Measurements from ENCODE around the gene KCTD14. TPM values are rescaled to one million over a fixed set of nuclear protein-coding genes. Genes with fewer than 3 reads are reported as not detected.
"Not testable (repeated sequence)": the region's sequence is repeated elsewhere in the genome, so short reads cannot be mapped to it uniquely, and the experiment has no call there.

The KCTD14 gene
- total and polyA plus RNA-seq, 2 of the 4 experiments (the other 2 are of a cell fraction) = 0.90 to 0.97 TPM

DNA sequence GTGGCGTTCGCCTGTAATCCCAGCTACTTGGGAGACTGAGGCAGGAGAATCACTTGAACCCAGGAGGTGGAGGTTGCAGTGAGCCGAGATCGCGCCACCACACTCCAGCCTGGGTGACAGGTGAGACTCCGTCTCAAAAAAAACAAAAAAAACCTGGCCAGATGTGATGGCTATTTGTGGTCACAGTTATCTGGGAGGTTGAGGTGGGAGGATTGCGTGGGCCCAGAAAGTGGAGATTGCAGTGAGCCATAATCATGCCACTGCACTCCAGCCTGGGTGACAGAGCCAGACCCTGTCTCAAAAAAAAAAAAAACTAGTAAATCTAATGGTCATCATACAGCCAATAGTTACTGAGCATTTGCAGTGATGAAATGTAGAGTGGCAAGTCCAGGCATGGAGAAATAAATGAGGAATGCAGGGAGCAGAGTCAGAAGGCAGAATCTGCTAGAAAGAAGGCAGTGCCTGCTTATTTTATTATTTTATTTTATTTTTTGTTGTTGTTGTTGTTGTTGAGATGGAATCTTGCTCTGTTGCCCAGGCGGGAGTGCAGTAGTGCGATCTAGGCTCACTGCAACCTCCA is 36.8 kb upstream of the KCTD14 start:
- H3K27ac ChIP-seq (ENCODE audit: insufficient read depth, low read length); H3K56ac ChIP-seq (ENCODE audit: extremely low read depth, insufficient read depth, low read length); CTCF ChIA-PET; dilution Hi-C loops (cut with HindIII; ENCODE audit: low sequenced_read_pairs, unreplicated experiment); H2BK20ac ChIP-seq (ENCODE audit: low read depth, low read length); intact Hi-C loops (cut with micrococcal nuclease); H3K4ac ChIP-seq (ENCODE audit: low read depth, low read length); H4K20me1 ChIP-seq (ENCODE audit: insufficient read depth, low read length); H2BK15ac ChIP-seq (ENCODE audit: low read depth, low read length); BruUV-seq (replicated peaks); H3K4me2 ChIP-seq (ENCODE audit: low read depth, low read length); H2AK9ac ChIP-seq (replicated peaks; ENCODE audit: low read depth, low read length, poor library complexity); DNase-seq; H3K14ac ChIP-seq (replicated peaks; ENCODE audit: low read depth, low read length); H3K36me3 ChIP-seq (ENCODE audit: control insufficient read depth, insufficient read depth, low read length); H2BK5ac ChIP-seq (ENCODE audit: low read depth, low read length, poor library complexity, severe bottlenecking); H3K79me1 ChIP-seq (ENCODE audit: low read depth in 1 of 2, low read length in 2 of 2); H3K9me1 ChIP-seq (ENCODE audit: insufficient read depth, low read length); H2AK5ac ChIP-seq (ENCODE audit: low read depth, low read length); H3K9ac ChIP-seq (ENCODE audit: low read depth, low read length); H3K23ac ChIP-seq (ENCODE audit: low read depth, low read length); H3K4me1 ChIP-seq (ENCODE audit: control insufficient read depth, insufficient read depth, low read length); H2BK120ac ChIP-seq (ENCODE audit: low read depth, low read length); H4K91ac ChIP-seq (ENCODE audit: insufficient read depth, low read depth, low read length); H3K18ac ChIP-seq (ENCODE audit: low read depth, low read length); H3K27me3 ChIP-seq (ENCODE audit: control insufficient read depth, insufficient read depth, low read length); H4K8ac ChIP-seq (ENCODE audit: low read depth in 2 of 2, low read length in 2 of 2); H3K4me3 ChIP-seq (ENCODE audit: insufficient read depth, low read depth, low read length); H2AFZ ChIP-seq (replicated peaks; ENCODE audit: low read length, poor library complexity); in situ Hi-C loops (cut with MboI; ENCODE audit: low sequenced_read_pairs); POLR2A ChIA-PET (ENCODE audit: unreplicated experiment); H3K9me3 ChIP-seq (ENCODE audit: control insufficient read depth, insufficient read depth, low read length); ATAC-seq (ENCODE audit: low read depth); H4K5ac ChIP-seq (ENCODE audit: low read depth, low read length): not testable (repeated sequence)
- WGBS, 2 experiments (ENCODE audit: extremely low coverage in 2 of 2, insufficient read length in 1 of 2) = 80% methylated on average over 1 of the region's 9 CpGs; no CpG with 5 or more reads in 1 of the 2 experiments
